A673 (cell line): ENCODE results near the gene CSNK1D. TPM values are rescaled to one million over a fixed set of nuclear protein-coding genes. Genes with fewer than 3 reads are reported as not detected.

Experiments used
- BruUV-seq: library from RNA; stranded (reverse); fragments of 400-500 nt; replicated peaks from 2 replicates; lab custom pipeline; 2021; lab: Mats Ljungman, UMichigan
- CTCF ChIA-PET: fragments of 300-600 bp; sonication (Branson Sonifier 250); formaldehyde crosslinking; loops from one replicate; lab custom pipeline; 2022; ENCODE audit warnings: antibody characterized with exemption; lab: Charles Lee
- POLR2A ChIA-PET: fragments of 300-600 bp; sonication (Branson Sonifier 250); formaldehyde crosslinking; loops from one replicate; lab custom pipeline; 2022; ENCODE audit warnings: antibody characterized with exemption; ENCODE audit not compliant: low non-redundant PET; lab: Charles Lee
- DNase-seq: peaks from one replicate; pipeline ENCODE4 v3.0.0-alpha.2; 2015; ENCODE audit warnings: low spot score
- H3K27ac ChIP-seq: fragments of 200-600 bp; sonication (generic); 2 replicates; pipeline ENCODE4 v1.5.1; 2016; ENCODE audit warnings: mixed run types, low read depth, mild to moderate bottlenecking, mixed read lengths, antibody characterized with exemption, low read length; ENCODE audit not compliant: poor library complexity, severe bottlenecking
- H3K27me3 ChIP-seq: fragments of 200-600 bp; sonication (generic); replicated peaks from 2 replicates; pipeline ENCODE4 v1.6.1; 2017; ENCODE audit warnings: mixed run types, low read depth, mild to moderate bottlenecking, mixed read lengths, antibody characterized with exemption, low read length; ENCODE audit not compliant: insufficient read depth, poor library complexity
- H3K36me3 ChIP-seq: fragments of 200-600 bp; sonication (generic); 2 replicates; pipeline ENCODE4 v1.6.1; 2016; ENCODE audit warnings: mixed run types, mild to moderate bottlenecking, mixed read lengths, antibody characterized with exemption, low read length; ENCODE audit not compliant: insufficient read depth, poor library complexity, severe bottlenecking
- H3K4me1 ChIP-seq: fragments of 200-600 bp; sonication (generic); 2 replicates; pipeline ENCODE4 v1.6.1; 2017; ENCODE audit warnings: mixed run types, mild to moderate bottlenecking, mixed read lengths, antibody characterized with exemption, low read length; ENCODE audit not compliant: insufficient read depth, poor library complexity, severe bottlenecking
- H3K4me3 ChIP-seq: fragments of 200-600 bp; sonication (generic); 2 replicates; pipeline ENCODE4 v1.5.1; 2016; ENCODE audit warnings: low read depth, mixed run types, mild to moderate bottlenecking, mixed read lengths, low read length; ENCODE audit not compliant: poor library complexity, severe bottlenecking
- H3K9me3 ChIP-seq: fragments of 200-600 bp; sonication (generic); 2 replicates; pipeline ENCODE4 v1.6.1; 2016; ENCODE audit warnings: mixed run types, low read depth, mild to moderate bottlenecking, mixed read lengths, antibody characterized with exemption, low read length; ENCODE audit not compliant: poor library complexity, severe bottlenecking
- EZH2 ChIP-seq: fragments of 200-600 bp; sonication (generic); IDR thresholded peaks from 2 replicates; pipeline ENCODE4 v1.6.1; 2017; ENCODE audit warnings: borderline replicate concordance, low read depth, mild to moderate bottlenecking, mixed read lengths, antibody characterized with exemption, low read length; ENCODE audit not compliant: poor library complexity, severe bottlenecking
- intact Hi-C: fragments of 100-400 bp; cut with micrococcal nuclease; formaldehyde crosslinking; loops from one replicate; pipeline ENCODE4 v1.10.0; 2022; ENCODE audit not compliant: unreplicated experiment
- total RNA-seq: library from RNA; stranded (reverse); gene quantifications from 2 replicates; pipeline ENCODE4 v1.2.3, GENCODE V29; 2021
- TF ChIP-seq, protein P1 (sequence below): fragments of 300-800, 200-600 bp; sonication (generic); conservative IDR thresholded peaks from 2 replicates; pipeline ENCODE4 v1.5.1; 2017; ENCODE audit warnings: low read depth, mild to moderate bottlenecking, antibody characterized with exemption, low read length, moderate library complexity, mixed read lengths

The CSNK1D gene
- total RNA-seq, 1 experiment from 2014 or later, result 150 TPM

DNA sequence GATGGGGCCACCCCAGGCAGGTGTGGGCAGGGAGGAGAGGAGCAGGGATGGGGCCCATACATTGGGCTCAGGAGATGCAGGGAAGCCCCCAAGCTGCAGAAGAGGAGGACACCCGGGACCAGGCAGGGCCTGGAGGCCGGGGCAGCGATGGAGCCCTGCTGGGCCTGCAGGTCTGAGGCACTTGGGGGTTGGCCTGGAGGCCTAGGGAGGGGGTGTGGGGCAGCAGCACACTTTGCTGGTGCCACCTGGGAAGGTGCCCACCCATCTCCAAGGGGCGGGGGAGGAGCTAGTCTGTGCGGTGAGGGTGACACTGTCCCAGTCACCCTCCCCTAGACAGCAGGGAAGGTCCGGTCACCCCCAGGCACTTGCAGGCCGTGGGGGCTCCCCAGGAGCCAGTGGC lies 54.4 kb downstream of the CSNK1D start:
- no peak for TF ChIP-seq EZH2
- TF ChIP-seq, protein P1, sequence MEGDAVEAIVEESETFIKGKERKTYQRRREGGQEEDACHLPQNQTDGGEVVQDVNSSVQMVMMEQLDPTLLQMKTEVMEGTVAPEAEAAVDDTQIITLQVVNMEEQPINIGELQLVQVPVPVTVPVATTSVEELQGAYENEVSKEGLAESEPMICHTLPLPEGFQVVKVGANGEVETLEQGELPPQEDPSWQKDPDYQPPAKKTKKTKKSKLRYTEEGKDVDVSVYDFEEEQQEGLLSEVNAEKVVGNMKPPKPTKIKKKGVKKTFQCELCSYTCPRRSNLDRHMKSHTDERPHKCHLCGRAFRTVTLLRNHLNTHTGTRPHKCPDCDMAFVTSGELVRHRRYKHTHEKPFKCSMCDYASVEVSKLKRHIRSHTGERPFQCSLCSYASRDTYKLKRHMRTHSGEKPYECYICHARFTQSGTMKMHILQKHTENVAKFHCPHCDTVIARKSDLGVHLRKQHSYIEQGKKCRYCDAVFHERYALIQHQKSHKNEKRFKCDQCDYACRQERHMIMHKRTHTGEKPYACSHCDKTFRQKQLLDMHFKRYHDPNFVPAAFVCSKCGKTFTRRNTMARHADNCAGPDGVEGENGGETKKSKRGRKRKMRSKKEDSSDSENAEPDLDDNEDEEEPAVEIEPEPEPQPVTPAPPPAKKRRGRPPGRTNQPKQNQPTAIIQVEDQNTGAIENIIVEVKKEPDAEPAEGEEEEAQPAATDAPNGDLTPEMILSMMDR, result no peak
- no peak overlapping the region for H3K27ac ChIP-seq
- no peaks in the 10 kb centered on the region for H3K4me1 ChIP-seq
- no peaks in the 10 kb centered on the region for H3K27me3 ChIP-seq
- POLR2A ChIA-PET, result no interaction called here
- H3K9me3 ChIP-seq, result no peaks in the 10 kb centered on the region
- no peak for DNase-seq
- intact Hi-C loops, result no loop called here
- CTCF ChIA-PET, result no interaction called here
- H3K4me3 ChIP-seq, result no peak overlapping the region
- no peaks in the 10 kb centered on the region for H3K36me3 ChIP-seq
- no TSS peak for BruUV-seq

DNA sequence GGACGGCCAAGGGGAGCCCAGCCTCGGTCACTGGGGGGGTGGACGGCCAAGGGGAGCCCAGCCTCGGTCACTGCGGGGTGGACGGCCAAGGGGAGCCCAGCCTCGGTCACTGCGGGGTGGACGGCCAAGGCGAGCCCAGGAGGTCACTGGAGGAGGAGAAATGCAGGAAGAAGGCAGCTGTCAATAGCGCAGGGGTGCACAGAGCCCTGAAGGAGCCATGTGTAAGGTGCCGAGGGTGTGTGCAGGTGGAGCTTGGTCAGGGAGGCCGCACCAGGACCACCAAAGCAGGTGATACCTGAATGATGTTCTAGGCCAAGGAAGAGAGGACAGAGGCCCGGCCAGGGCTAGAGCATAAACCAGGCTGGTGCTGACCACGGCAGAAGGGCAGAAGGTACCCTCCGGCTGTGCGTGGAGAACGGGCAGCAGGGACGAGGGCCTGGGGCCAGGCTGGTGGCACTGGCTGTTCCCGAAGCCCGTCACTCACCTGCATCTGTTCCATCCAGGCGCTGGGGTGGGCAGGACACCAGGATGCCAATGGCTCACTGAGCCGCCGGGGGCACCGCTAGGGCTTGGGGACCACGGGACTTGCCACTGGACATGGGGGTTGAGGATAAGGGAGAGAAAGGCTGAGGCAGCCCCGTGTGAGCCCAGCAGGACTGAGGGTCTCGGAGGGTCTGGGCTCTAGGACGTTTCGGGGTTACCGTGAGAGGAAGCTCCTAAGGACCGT lies 55.0 kb downstream of the CSNK1D start:
- H3K36me3 ChIP-seq, result no peaks in the 10 kb centered on the region
- no peaks in the 10 kb centered on the region for H3K27me3 ChIP-seq
- no peak overlapping the region for H3K4me3 ChIP-seq
- POLR2A ChIA-PET, result no interaction called here
- DNase-seq, result no peak
- CTCF ChIA-PET, result no interaction called here
- BruUV-seq, result no TSS peak
- no peak overlapping the region for H3K27ac ChIP-seq
- no peaks in the 10 kb centered on the region for H3K9me3 ChIP-seq
- H3K4me1 ChIP-seq, result no peaks in the 10 kb centered on the region
- TF ChIP-seq, protein P1, result no peak
- TF ChIP-seq EZH2, result no peak
- intact Hi-C loops, result no loop called here

DNA sequence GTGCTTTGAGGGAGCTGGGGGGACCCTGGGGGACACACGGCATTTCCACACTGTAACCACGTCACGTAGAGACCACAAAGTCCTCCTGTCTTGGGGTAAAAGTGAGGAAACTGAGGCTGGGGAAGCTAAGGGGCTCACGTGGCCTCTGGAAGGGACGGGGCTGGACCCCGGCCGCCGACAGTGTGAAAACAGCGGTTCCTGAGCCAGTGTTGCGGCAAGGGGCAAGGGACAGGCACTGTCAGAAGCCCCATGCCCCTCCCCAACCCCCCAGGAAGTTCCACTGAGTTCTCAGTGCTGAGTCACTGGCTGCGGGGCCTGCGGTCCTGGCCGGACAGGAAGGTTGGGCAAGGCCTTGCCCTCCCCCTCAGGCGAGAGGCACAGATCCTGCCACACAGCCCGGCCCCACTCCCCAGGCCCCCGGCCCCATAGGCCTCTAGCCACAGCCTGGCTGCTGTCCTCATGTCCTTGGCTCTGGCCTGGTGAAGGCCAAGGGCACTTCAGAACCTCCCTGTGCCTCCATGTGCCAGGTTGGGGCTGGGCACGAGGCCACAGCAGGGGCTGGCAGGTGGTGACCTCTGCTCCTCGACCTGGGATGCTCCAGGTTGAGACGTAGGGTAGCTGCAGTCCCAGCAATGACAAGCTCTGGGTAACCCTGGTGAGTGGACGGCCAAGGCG lies 55.8 kb downstream of the CSNK1D start:
- Histone ChIP-seq H3K4me3 (no peak overlapping the region), H3K4me1 (no peaks in the 10 kb centered on the region), H3K27ac (no peak overlapping the region), H3K36me3 (no peaks in the 10 kb centered on the region), H3K9me3 (no peaks in the 10 kb centered on the region), H3K27me3 (no peaks in the 10 kb centered on the region)
- intact Hi-C loops, result no loop called here
- POLR2A ChIA-PET, result no interaction called here
- no TSS peak for BruUV-seq
- DNase-seq, result no peak
- CTCF ChIA-PET, result no interaction called here
- TF ChIP-seq, protein P1, result no peak
- no peak for TF ChIP-seq EZH2
